ENCODE data around the gene BCAS4. TPM values are rescaled to one million over a fixed set of nuclear protein-coding genes. Genes with fewer than 3 reads are reported as not detected.

Gene BCAS4
- total RNA-seq, 1 donor from 2014 or later, result 0.96 TPM

DNA sequence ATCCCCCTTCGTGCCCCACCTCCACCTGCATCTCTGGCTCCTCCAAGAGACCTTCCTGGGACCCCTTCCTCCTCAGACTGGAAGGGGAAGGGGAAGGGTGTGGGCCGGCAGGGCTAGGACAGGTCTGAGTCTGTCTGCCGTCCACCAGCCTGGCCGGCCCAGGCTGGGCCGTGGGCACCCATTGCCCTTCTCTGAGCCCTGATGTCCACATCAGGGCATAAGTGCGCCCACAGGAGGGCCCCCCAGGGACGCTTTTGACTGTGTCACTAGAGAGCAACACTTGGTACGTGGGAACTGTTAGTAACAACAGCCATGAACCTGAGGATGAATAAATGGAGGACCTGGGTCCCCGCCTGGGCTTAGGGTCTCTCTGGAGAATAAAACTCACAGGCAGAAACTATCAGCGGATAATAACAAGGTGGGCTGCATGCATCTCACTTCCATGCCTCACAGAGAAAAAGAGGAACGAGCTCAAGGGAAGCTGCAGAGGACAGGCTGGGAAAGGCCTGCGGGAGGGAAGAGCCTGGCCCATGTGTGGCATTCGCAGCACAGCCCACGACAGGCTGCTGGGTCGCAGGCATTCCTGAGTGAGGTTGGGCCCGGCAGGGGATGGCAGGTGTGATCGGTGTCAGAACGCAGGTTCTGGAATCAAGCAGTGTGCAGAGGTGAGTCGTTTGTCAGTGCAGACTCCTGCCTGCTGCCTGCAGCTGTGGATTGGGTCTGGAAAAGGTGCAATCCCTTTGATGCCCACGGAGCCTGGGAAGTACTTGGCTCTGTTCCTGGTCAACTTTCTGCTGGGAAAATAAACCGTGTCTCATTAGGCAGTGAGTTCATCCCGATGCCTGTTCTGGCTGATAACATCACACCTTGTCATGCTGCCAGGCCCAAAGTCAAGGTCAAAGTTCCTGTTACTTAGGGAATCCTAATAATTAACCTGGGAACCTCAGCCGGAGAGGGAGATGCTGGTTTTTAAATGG lies 60.9 kb downstream of the BCAS4 start:
- peak; percentile 72 for ATAC-seq

DNA sequence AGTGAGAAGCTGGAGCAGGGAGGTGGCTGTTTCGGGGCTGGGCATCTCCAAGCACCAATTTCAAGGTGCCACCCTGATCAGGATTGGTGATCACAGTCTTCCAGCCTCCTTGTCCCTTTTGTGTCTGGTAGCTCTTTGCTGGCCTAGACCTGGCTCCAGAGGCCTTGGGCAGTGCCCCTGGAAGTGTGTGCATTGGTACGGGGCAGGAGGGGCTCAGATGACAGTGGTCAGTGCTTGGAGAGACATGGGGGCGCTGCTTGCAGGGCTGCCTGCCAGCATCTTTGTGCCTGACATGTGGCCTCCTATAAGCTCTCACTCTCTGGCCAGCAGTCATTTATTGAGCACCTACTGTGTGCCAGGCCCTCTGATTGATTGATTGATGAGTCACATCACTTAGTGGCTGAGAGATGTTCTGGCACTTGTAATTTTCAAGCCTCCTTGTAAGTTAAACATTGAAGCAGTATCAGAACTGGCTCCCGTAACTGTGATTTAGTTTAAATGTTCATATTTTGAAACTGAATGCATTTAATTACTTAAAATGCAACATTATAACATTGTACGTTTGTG lies 61.7 kb downstream of the BCAS4 start:
- ATAC-seq, result peak; percentile 5

DNA sequence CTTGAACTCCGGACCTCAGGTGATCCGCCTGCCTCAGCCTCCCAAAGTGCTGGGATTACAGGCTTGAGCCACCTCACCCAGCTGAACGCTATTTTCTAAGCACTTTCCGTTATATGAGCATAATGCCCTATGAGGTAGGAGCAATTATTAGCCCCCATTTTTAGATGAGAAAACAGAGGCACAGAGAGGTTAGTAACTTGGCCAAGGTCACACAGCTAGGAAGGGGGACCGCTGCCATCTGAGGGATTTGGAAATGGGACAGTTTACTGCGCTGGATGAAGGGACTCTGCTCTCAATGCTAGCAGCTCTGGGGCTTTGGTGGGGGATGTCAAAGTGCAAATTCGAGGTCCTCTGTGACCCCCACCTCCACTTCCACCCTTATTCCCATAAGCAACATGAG lies 62.5 kb downstream of the BCAS4 start:
- no peak for ATAC-seq

DNA sequence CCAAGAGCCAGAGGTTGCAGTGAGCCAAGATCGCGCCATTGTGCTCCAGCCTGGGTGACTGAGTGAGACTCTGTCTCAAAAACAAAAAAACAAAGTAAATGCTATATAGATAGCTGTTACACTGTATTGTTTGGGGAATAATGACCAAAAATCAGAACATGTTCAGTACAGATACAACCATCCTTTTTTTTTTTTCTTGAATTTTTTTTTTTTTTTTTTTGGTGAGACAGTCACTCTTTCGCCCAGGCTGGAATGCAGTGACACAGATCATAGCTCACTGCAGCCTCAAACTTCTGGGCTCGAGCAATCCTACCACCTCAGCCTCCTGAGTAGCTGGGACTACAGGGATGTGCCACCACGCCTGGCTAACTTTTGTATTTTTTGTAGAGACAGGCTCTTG lies 63.7 kb downstream of the BCAS4 start:
- ATAC-seq, result no peak

DNA sequence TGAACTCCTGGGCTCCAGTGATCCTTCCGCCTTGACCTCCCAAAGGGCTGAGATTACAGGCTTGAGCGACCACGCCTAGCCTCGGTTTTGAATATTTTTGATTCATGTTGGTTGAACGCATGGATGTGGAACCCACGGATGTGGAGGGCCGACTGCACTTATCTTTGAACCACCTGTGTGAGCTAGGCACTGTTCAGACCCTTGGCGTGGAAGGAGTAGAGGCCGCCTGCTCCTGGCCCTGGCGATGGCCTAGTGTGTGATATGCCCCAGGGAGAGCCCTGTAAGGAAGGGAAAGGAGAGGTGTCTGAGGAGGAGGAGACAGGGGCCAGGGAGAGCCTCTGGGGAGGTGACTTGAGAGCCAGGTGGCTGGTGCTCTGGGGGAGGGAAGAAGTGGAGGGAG lies 64.3 kb downstream of the BCAS4 start:
- no peak for ATAC-seq

DNA sequence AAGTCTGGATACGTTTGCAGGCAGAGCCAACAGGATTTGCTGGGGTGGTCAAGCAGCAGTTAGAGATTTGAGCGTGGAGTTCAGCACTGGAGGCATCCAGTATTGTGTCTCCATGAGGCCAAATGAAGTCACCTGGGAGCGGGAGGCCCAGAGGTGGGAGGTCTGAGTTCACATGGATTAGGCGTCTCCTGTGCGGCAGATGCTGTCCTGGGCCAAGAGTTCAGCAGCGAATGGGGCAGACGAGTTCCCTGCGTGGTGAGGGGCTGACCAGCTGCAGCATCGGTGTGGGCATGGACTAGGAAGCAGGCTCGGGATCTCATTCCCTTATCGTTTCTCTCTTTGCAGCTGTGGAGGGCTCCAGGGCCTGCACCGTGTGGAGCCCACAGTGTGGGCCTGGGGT lies 66.2 kb downstream of the BCAS4 start:
- ATAC-seq, result no peak

DNA sequence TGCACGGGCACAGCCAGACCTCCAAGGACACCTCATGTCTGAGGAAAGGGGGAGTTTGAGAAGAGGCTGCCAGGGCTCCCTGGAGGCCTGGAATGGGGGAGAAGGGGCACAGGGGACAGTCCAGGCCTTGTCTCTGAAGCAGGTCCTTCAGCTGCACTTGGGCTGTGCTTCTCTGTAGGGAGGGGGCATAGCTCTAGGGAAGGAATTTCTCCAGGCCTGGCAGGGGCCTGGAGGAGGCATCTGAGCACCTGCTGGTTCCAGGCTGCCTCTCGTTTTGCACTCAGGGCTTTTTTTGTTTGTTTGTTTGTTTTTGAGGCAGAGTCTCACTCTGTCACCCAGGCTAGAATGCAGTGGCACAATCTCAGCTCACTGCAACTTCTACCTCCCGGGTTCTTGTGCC lies 67.7 kb downstream of the BCAS4 start:
- no peak for ATAC-seq

DNA sequence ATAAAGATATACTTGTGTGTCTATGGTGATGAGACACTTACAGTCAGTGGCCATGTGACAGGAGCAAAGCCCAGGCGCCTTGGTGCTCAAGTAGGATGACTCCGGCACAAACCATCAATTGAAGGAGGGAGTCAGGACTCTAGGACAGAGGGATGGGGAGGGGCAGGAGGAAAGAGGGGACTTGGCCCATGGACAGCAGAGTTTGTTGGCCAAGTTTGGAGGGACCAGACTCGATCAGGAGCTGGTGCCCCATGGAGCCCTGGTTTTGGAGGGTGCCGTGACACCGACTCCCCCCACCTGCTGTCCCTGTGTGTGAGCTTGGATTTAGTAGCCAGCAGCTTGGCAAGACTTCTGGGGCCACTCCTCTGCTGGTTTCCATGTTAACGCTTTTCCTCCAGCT lies 70.3 kb downstream of the BCAS4 start:
- ATAC-seq, result no peak

DNA sequence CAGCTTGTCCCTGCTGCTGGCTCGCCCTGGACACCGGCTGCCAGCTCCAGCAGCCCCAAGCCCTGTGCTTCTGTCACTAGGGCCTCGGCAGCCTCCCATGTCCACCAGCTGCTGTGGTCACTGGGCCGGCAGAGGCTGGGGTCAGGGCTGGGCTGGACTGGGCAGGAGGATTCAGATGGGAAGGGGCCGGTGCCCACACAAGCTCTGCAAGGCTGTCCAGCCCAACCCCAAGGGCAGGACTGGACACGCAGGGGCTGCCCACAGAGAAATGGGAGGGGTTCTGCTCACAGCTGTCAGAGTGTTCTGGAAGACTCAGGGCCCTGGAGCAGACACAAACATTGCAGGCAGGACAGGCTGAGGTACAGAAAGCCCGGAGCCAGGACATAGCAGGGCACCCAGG lies 70.7 kb downstream of the BCAS4 start:
- peak; percentile 23 for ATAC-seq

DNA sequence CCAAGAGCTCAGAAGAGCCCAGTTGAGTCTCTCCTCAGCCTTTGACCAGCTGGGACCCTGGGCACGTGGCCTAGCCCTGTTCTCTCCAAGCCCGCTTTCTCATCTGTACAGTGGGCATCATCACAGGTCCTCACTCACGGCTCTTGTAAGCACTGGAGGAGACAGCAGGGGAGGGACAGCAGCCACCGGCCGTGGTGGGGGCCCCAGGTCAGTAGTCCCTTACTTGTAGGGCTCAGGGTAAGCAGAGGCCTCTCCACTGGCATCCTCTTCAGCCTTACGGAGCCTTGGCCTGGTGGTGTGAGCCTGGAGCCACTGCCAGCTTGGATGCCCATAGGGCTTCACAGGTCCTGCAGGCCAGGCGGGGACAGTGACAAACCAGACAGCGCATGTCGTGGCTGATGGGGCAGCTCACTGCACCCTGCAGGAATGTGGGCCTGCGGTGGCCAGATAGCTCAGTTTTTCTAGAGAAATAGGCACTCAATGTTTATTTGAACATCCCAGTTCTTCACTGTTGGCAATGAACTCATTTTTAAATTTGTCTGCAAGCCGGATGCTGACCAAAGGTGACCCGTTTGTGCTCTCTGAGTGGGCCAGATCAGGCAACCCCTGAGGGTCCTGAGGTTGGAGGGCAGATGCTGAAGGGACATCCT lies 71.3 kb downstream of the BCAS4 start:
- ATAC-seq, result no peak

DNA sequence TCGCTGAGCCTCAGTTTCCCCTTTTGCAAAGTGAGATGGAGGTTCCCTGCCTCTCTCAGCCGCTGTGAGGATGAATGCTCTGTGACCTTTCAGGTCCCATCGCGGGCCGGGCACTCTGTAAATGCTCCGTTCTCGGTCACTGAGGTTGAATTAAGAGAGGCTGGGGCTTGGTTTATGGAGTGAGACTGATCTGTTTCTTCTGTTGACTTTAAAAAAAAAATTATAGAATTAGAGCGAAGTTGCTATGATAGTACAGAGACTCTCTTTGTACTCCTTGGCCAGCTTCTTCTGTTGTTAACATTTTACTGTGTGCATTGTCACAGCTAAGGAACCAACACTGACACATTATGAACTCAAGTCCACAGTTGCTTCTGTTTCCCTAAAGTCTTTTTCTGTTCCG lies 72.0 kb downstream of the BCAS4 start:
- ATAC-seq, result no peak

DNA sequence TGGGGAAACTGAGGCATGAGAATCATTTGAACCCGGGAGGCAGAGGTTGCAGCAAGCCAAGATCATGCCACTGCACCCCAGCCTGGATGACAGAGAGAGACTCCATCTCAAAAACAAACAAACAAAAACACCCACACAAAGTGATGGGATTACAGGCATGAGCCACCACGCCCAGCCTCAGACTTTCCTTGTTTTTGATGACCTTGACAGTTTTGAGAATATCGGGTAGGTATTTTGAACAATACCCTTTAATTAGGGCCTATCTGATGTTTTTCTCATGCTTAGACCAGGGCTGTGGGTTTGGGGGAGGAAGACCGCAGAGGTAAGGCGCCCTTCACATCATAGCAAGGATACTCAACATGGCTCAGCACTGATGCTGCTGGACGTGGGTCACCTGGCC lies 72.9 kb downstream of the BCAS4 start:
- no peak for ATAC-seq

DNA sequence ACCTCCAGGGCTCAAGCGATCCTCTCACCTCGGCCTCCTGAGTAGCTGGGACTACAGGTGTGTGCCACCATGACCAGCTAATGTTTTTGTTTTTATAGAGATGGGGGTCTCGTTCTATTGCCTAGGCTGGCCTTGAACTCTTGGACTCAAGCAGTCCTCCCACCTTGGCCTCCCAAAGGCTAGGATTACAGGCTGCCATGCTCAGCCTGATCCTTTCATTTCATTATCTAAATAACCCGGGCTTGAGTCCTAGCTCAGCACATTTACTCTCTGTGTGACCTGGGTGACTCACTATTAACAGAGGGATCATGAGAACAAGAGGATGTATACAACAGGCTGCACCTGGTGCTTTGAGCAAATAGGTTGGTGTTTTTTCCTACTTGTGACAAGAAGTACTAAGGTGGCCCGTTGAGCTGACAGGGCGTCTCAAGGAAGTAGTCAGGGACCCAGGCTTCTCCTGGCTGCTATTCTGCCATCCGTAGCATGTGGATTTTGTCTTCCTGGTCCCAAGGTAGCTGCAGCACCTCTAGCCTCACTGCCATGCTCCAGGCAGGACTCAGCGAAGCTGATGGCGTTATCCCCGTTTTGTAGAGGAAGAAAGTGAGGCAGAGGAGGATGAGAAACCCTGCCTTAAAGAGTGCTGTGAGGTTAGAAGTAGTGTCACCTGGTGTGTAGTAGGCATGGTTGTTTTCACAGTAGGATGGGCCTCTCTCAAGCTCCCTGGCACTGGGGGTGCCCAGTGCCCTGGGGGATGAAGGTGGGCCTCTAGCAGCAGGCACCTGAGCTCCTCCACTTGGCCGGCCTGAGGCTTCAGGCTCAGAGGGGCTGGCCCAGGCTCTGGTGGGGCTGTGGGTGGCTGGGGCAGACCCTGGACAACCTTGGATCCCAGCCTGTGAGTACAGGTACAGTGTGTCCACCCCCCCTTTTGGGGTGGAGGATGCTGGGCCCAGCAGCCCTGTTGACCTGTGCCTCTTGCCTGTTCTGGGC lies 73.9 kb downstream of the BCAS4 start:
- ATAC-seq, result peak; percentile 81

DNA sequence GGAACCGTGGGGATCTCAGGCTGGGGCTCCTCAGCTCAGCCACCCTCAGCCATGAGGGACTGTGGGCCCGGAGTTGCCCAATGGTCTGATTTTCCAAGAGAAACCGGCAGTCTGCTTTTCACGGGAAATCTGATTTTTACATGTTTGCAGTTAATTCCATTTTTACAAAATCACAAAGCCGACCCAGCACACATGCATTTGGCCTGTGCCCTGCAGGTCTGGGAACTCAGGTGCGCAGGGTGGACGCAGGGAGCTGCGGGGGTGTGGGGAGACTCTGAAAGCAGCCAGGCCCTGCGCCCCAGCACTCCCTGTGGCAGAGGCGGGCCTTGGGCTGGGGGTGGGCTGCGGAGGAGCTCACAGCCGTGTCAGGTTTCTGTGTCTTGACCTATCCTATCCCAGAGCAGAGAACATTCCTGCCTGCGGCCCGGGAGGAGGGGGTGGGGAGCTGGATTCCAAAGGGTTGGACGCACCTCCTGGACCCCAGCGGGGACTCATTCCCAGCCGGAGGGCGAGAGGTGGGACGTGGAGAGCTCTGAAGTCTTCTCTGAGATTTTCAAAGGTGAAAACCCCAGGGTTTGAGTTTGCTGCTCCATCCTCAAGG lies 75.8 kb downstream of the BCAS4 start:
- ATAC-seq, result no peak

DNA sequence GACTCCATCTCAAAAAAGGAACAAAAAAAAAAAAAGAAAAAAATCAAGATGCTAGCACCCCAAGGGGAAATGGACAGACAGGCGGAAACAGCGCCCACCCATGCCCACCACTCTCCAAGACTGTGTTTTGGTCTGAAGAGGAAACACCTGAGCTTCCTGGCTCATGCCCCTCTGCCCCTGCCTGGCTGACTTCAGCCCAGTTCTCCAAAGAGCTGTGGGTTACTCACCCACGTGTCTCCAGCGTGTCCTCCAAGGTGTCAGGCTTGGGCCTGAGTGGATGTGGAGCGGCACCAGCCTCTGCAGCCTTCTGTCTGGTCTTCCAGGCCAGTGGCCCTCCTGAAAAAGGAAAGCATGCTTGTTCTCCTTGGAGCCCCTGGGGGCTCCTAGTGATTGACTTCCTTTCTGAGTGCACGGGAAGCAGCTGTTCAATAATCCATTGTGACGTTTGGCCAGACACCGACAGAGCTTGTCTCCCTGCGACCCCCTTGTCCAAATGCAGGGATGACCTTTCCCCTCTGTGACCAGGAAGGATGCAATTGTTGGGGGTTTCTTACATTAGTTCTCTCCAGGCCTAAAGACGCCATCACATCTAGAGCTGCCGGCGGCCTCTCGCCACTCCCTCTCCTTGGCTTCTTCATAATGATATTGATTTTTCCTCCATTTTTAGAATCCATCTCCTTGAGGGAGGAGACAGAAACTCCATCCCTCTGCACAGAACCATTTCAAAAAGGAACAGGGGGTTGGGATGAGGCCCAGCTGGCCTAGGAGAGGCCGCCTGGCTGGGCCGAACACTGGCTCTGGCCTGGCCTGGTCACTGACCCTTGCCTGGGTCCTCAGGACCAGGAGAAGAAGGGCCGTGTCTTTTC lies 77.9 kb downstream of the BCAS4 start:
- ATAC-seq, result no peak

DNA sequence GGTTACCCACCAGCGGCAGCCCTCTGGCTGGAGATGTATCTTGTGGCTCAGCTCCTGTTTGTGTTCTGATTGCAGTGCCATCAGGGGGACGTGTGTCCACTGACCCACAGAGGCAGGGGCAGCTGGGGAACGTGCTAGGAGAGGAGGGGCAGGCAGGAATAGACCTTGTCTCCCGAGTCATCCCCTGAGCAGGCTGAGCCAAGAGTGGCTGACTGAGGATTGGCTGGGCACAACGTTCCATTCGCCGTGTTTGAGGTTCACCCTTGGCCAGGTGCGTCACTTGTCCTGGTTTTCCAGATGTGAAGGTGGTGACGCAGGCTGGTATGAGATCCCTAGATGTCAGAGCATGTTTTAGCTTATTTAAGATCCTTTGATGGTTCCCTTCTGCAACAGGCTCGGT lies 78.7 kb downstream of the BCAS4 start:
- no peak for ATAC-seq

DNA sequence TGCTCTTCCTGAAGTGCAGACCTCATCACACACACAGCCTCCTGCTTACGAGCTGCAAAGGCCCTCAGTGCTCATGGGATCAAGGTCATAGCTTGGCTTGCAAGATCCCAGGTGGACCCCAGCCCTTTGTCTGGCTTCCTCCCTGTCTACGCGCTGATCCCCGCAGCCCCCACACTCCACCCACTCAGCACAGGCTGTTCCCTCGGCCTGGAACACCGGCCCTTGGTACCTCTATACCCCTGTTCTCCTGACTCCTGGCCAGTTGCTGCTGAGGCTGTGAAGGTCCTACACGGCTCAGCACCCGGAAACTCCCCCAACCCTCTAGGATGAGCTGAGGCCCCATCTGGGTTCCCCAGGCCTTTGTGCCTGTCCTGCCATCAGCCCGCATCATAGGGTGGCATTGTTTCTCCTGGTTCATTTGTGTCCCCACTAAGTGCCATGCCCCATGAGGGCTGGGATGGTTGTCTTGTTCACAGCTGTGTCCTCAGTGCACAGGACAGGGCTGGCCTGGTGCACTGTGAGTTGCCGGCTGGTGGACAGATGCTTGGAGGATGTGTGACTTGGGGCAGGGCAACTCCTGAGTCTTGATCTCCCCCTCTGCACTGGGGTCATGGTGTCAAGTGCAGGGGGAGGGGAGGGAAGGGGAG lies 79.4 kb downstream of the BCAS4 start:
- ATAC-seq, result no peak

DNA sequence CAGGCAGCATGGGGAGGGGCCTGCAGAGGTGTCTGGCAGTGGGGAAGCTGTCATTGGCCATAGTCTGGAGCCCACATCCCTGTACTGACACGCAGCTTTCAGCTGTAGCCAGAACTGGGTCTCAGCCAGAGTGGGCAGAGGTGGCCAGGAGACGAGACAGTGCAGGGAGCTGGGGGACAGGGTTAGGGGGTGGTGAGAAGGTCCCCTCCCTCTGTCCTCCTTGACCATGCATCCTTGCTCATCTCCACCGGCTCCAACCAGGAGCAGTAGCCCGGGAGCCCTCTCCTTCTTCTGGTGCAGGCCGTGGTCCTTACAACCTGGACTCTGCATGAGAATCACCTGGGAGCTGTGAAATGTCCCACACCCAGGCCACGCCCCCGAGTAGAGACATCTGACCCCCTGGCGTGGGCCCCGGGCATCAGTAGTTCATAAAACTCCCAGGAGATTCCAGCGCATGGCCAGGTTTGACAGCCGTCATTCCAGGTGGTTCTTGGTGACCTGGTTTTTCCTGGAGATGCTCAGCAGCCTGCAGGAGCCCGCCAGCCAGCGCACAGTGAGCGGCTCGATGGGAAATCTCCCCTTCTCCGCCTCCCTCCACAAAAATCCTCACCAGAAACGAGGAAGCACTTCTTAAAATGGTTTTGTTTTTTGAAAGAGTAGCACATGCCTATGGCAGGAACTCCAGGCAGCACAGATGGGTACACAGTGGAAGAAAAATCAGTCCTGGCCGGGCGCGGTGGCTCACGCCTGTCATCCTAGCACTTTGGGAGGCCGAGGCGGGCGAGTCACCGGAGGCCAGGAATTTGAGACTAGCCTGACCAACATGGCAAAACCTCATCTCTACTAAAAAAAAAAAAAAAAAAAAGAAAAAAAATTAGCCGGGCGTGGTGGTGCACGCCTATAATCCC lies 80.2 kb downstream of the BCAS4 start:
- ATAC-seq, result no peak

DNA sequence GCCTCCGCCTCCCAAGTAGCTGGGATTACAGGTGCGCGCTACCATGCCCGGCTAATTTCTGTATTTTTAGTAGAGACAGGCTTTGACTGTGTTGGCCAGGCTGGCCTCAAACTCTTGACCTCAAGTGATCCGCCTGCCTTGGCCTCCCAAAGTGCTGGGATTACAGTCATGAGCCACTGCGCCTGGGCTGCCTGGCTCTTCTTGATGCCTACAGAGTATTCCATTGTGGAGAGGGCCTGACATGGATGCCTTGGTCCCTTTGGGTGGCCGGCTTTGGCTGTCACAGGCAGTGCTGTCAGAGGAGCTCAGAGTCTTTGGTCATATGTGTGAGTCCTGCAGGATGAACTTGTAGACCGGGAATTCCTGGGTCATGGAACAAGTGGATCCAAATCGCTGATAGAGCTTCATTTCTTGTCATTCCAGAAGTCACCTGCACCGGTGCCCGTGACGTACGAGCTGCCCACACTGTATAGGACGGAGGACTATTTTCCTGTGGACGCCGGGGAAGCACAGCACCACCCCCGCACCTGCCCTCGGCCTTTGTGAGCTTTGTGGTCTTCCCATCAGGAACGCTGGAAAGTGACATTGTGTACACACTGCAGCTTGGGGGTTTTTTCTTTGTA lies 81.3 kb downstream of the BCAS4 start:
- no peak for ATAC-seq

All from esophagus mucosa (tissue), 1 donor.